Sigmoid colon (tissue), 7 donors: ENCODE results near the gene EFHD1. TPM values are rescaled to one million over a fixed set of nuclear protein-coding genes. Genes with fewer than 3 reads are reported as not detected.

Experiments used
- DNase-seq: peaks from one replicate; pipeline ENCODE4 v3.0.0-alpha.2; 2019
- H3K27ac ChIP-seq, 4 donors: fragments of 200-600 bp; sonication (generic); one replicate each; pipeline ENCODE4 v1.5.1; 2016 to 2019; ENCODE audit warnings: mild to moderate bottlenecking in 1 of 4
- H3K27me3 ChIP-seq, 3 donors: fragments of 200-600 bp; sonication (generic); one replicate each; pipeline ENCODE4 v1.5.1; 2019; ENCODE audit warnings: mild to moderate bottlenecking in 1 of 3
- H3K36me3 ChIP-seq, 4 donors: fragments of 200-600 bp; sonication (generic); one replicate each; pipeline ENCODE4 v1.5.1; 2016 to 2019
- H3K4me1 ChIP-seq, 4 donors: fragments of 200-600 bp; sonication (generic); one replicate each; pipeline ENCODE4 v1.5.1; 2017 to 2019
- H3K4me3 ChIP-seq, 4 donors: fragments of 200-600 bp; sonication (generic); one replicate each; pipeline ENCODE4 v1.5.1; 2017 to 2019; ENCODE audit warnings: mild to moderate bottlenecking in 2 of 4, moderate library complexity in 1 of 4
- H3K9me3 ChIP-seq, 4 donors: fragments of 200-600 bp in 3 of 4; sonication (generic) in 3 of 4; one replicate each; pipeline versions ENCODE4 v1.5.1 to v1.6.1; 2013 to 2019
- CTCF ChIP-seq, 4 experiments: fragments of 450-650 bp in 3 of 4; fragments of 200-600 bp in 1 of 4; IDR thresholded peaks; one replicate each; pipeline ENCODE4 v1.5.1; 2016 to 2019; ENCODE audit warnings: antibody characterized with exemption in 4 of 4, mild to moderate bottlenecking in 3 of 4, moderate library complexity in 2 of 4
- EP300 ChIP-seq, 4 donors: sonication (generic); formaldehyde crosslinking; IDR thresholded peaks; one replicate each; pipeline ENCODE4 v1.6.1; 2017; ENCODE audit warnings: antibody characterized with exemption in 4 of 4
- POLR2A ChIP-seq, 2 donors: fragments of 450-650 bp; IDR thresholded peaks; one replicate each; pipeline ENCODE4 v1.6.1; 2016; ENCODE audit warnings: antibody characterized with exemption in 2 of 2, mild to moderate bottlenecking in 2 of 2, moderate library complexity in 2 of 2
- POLR2AphosphoS5 ChIP-seq, 4 donors: sonication (generic); formaldehyde crosslinking; IDR thresholded peaks; one replicate each; pipeline ENCODE4 v1.6.1; 2017; ENCODE audit warnings: antibody characterized with exemption in 4 of 4
- WGBS, 2 donors: extraction: QIAGEN DNeasy Blood & Tissue Kit; methylation state at CpG; one replicate each; pipeline ENCODE4 v1.1.7; 2013; 5-methylcytosine and 5-hydroxymethylcytosine counted together
- intact Hi-C: fragments of 100-400 bp; cut with DNase I; formaldehyde crosslinking; loops from one replicate; pipeline ENCODE4 v1.15.1; 2023
- polyA plus RNA-seq, 3 donors: library from polyadenylated mRNA; stranded (reverse); fragments of 200-250 nt; gene quantifications; one replicate each; pipeline ENCODE4 v1.2.3, GENCODE V29; 2013
- total RNA-seq, 4 donors: library from RNA; depleted of rRNA; stranded (reverse); fragments of >200 nt; gene quantifications; one replicate each; pipeline ENCODE4 v1.1.0, GENCODE V29; 2016
- donor health status: healthy with polysubstance abuse.
- donor health status: Bipolar disorder and iron deficiency.
- donor health status: healthy.

EFHD1 gene
- total and polyA plus RNA-seq, 7 donors = 0.92 to 8.7 (median 4.2) TPM

- H3K4me1 ChIP-seq = peaks cover 0 to 18% (median 14%) of the 10 kb centered on the region in 4 donors
- H3K36me3 ChIP-seq = no peaks in the 10 kb centered on the region
- H3K9me3 ChIP-seq = no peaks in the 10 kb centered on the region
- WGBS, 2 donors = 81 to 95% methylated on average over 7 of the region's 7 CpGs
- H3K27me3 ChIP-seq = no peaks in the 10 kb centered on the region
- H3K4me3 ChIP-seq = no peak overlapping the region
- no peak for DNase-seq
- TF ChIP-seq POLR2A (IDR thresholded peaks at IDR 0.05) (no peak), CTCF (IDR thresholded peaks at IDR 0.05) (no peak), EP300 (IDR thresholded peaks at IDR 0.05) (no peak), POLR2AphosphoS5 (IDR thresholded peaks at IDR 0.05) (no peak)
- H3K27ac ChIP-seq = no peak overlapping the region
- intact Hi-C loops = no loop called here
Measured at GRCh38 chr2:232597362-232598079, 35.9 kb upstream of the EFHD1 start.

GRCh38 chr2:232598293-232598692 lies 35.1 kb upstream of the EFHD1 start:
- Histone ChIP-seq H3K4me1 (peaks cover 0 to 10% (median 6%) of the 10 kb centered on the region in 4 donors), H3K4me3 (no peak overlapping the region), H3K36me3 (no peaks in the 10 kb centered on the region), H3K27ac (no peak overlapping the region), H3K9me3 (no peaks in the 10 kb centered on the region), H3K27me3 (no peaks in the 10 kb centered on the region)
- WGBS, 2 donors = 89 to 90% methylated on average over 4 of the region's 4 CpGs
- intact Hi-C loops = no loop called here
- TF ChIP-seq EP300 (IDR thresholded peaks at IDR 0.05) (no peak), POLR2AphosphoS5 (IDR thresholded peaks at IDR 0.05) (no peak), CTCF (IDR thresholded peaks at IDR 0.05) (no peak), POLR2A (IDR thresholded peaks at IDR 0.05) (no peak)
- peak; percentile 17 for DNase-seq

GRCh38 chr2:232600053-232600773 lies 33.2 kb upstream of the EFHD1 start:
- intact Hi-C loops = loop anchor here (10.0 kb wide), 1 partner anchor 845 kb away; no protein-coding TSS in a partner anchor
- Histone ChIP-seq H3K27me3 (no peaks in the 10 kb centered on the region), H3K36me3 (no peaks in the 10 kb centered on the region), H3K4me1 (no peaks in the 10 kb centered on the region), H3K27ac (no peak overlapping the region), H3K4me3 (no peak overlapping the region), H3K9me3 (no peaks in the 10 kb centered on the region)
- no peak for DNase-seq
- no peak for TF ChIP-seq POLR2A (IDR thresholded peaks at IDR 0.05)
- no peak for TF ChIP-seq CTCF (IDR thresholded peaks at IDR 0.05)
- no peak for TF ChIP-seq EP300 (IDR thresholded peaks at IDR 0.05)
- no peak for TF ChIP-seq POLR2AphosphoS5 (IDR thresholded peaks at IDR 0.05)
- 90 to 92% methylated on average over 17 of the region's 17 CpGs for WGBS, 2 donors

GRCh38 chr2:232603283-232603682 lies 30.1 kb upstream of the EFHD1 start:
- Histone ChIP-seq H3K4me1 (peaks cover 0 to 8% (median 4%) of the 10 kb centered on the region in 4 donors), H3K27me3 (no peaks in the 10 kb centered on the region), H3K9me3 (no peaks in the 10 kb centered on the region), H3K4me3 (no peak overlapping the region), H3K36me3 (no peaks in the 10 kb centered on the region), H3K27ac (no peak overlapping the region)
- no peak for TF ChIP-seq CTCF (IDR thresholded peaks at IDR 0.05)
- TF ChIP-seq POLR2AphosphoS5 (IDR thresholded peaks at IDR 0.05) = no peak
- TF ChIP-seq EP300 (IDR thresholded peaks at IDR 0.05) = no peak
- TF ChIP-seq POLR2A (IDR thresholded peaks at IDR 0.05) = no peak
- intact Hi-C loops = loop anchor here (10.0 kb wide), 1 partner anchor 842 kb away; no protein-coding TSS in a partner anchor
- 72 to 89% methylated on average over 3 of the region's 3 CpGs for WGBS, 2 donors
- DNase-seq = no peak
